ENCODE data around the gene PPL. TPM values are rescaled to one million over a fixed set of nuclear protein-coding genes. Genes with fewer than 3 reads are reported as not detected.

The PPL gene
- total and polyA plus RNA-seq, 2 of the 13 experiments (the other 11 are each of a cell fraction or from before 2014, with no cell fraction given): 5.7 to 6.6 TPM

- TF ChIP-seq PLSCR1 (CRISPR knock-in tag; IDR thresholded peaks at IDR 0.05; ENCODE audit: borderline replicate concordance) (no peak), ATF7-NPFF (CRISPR knock-in tag; IDR thresholded peaks at IDR 0.05; ENCODE audit: low read depth) (peak; percentile 80), ZNF260 (CRISPR knock-in tag; IDR thresholded peaks at IDR 0.05; ENCODE audit: borderline replicate concordance, low read depth) (no peak), TBL1XR1 (IDR thresholded peaks at IDR 0.05; ENCODE audit: borderline replicate concordance, low read length, partially characterized antibody) (no peak), ZNF816 (CRISPR knock-in tag; IDR thresholded peaks at IDR 0.05; ENCODE audit: borderline replicate concordance) (peak; percentile 92), ZNF800 (CRISPR knock-in tag; IDR thresholded peaks at IDR 0.05) (peak; percentile 49; the same call in 1 of the 2 replicates), ZKSCAN8 (CRISPR knock-in tag; IDR thresholded peaks at IDR 0.05; ENCODE audit: borderline replicate concordance) (no peak), ZFYVE20 (CRISPR knock-in tag; IDR thresholded peaks at IDR 0.05; ENCODE audit: borderline replicate concordance, low read depth) (no peak), ARID3A (IDR thresholded peaks at IDR 0.05; ENCODE audit: low read depth, low read length) (no peak), ZNF317 (CRISPR knock-in tag; IDR thresholded peaks at IDR 0.05) (no peak), ZNF180 (CRISPR knock-in tag; IDR thresholded peaks at IDR 0.05; ENCODE audit: borderline replicate concordance, low read depth) (no peak), ZNF446 (CRISPR knock-in tag; IDR thresholded peaks at IDR 0.05) (no peak; the same call in 1 of the 2 replicates), AKNA (CRISPR knock-in tag; IDR thresholded peaks at IDR 0.05; ENCODE audit: borderline replicate concordance) (no peak), RBFOX2 (IDR thresholded peaks at IDR 0.05; ENCODE audit: low read depth, low read length) (peak; percentile 26; the same call in 1 of the 2 replicates), MXD3 (CRISPR knock-in tag; IDR thresholded peaks at IDR 0.05) (peak; percentile 89), ATF1 (CRISPR knock-in tag; IDR thresholded peaks at IDR 0.05) (no peak), SP4 (CRISPR knock-in tag; IDR thresholded peaks at IDR 0.05) (no peak), ZNF672 (CRISPR knock-in tag; IDR thresholded peaks at IDR 0.05) (no peak), PCBP1 (IDR thresholded peaks at IDR 0.05; ENCODE audit: borderline replicate concordance, low read depth, low read length) (peak; percentile 67; the same call in 1 of the 2 replicates)
Measured at GRCh38 chr16:4936181-4936990, 562 bp downstream of the PPL start (continued).

Data from HepG2 (cell line).